Adrenal gland (tissue), 5 donors: ENCODE results near the gene BRD4.

ENCODE experiments used
- CTCF ChIP-seq, 6 experiments: fragments of 450-650 bp in 4 of 6; fragments of 200-600 bp in 2 of 6; sonication (generic) in 1 of 6; IDR thresholded peaks; 1 replicate in 5 of 6; 2 replicates in 1 of 6; pipeline versions ENCODE4 v1.5.1 to v1.8.0; 2016 to 2021; ENCODE audit warnings: antibody characterized with exemption in 6 of 6, mild to moderate bottlenecking in 2 of 6, moderate library complexity in 1 of 6
- POLR2A ChIP-seq, 2 donors: fragments of 450-650 bp; IDR thresholded peaks; one replicate each; pipeline ENCODE4 v1.6.1; 2017; ENCODE audit warnings: antibody characterized with exemption in 2 of 2, mild to moderate bottlenecking in 2 of 2, moderate library complexity in 1 of 2
- donor health status: DM: no; HTN: no; CAD: no.

- TF ChIP-seq CTCF (IDR thresholded peaks at IDR 0.05) (no peak), POLR2A (IDR thresholded peaks at IDR 0.05) (no peak)
These were observed 38.4 kb downstream of the BRD4 start for GRCh38 chr19:15293781-15294491.
